ENCODE data around the gene DSTN.

The DSTN gene

GRCh38 chr20:17556837-17557674, 12.8 kb upstream of the DSTN start:
- Histone ChIP-seq H3K9me3 (ENCODE audit: control insufficient read depth, low read length) (no peaks in the 10 kb centered on the region), H3K4me1 (ENCODE audit: control insufficient read depth, insufficient read depth, low read length) (peaks cover 30% of the 10 kb centered on the region), H3K36me3 (ENCODE audit: control insufficient read depth, insufficient read depth, low read length) (no peaks in the 10 kb centered on the region), H3K4me3 (ENCODE audit: low read length) (no peak overlapping the region), H3K9ac (ENCODE audit: low read length) (peak overlapping the region; percentile 48), H3K27me3 (ENCODE audit: control insufficient read depth, insufficient read depth, low read length) (no peaks in the 10 kb centered on the region)

- no peak overlapping the region for H3K4me3 ChIP-seq (ENCODE audit: low read length)
Observed at GRCh38 chr20:17557675-17558006, 12.2 kb upstream of the DSTN start.

GRCh38 chr20:17558154-17558940, 11.5 kb upstream of the DSTN start:
- peak overlapping the region; percentile 67 for H3K9ac ChIP-seq (ENCODE audit: low read length)
- H3K27me3 ChIP-seq (ENCODE audit: control insufficient read depth, insufficient read depth, low read length), result no peaks in the 10 kb centered on the region
- peaks cover 30% of the 10 kb centered on the region for H3K4me1 ChIP-seq (ENCODE audit: control insufficient read depth, insufficient read depth, low read length)
- no peak overlapping the region for H3K4me3 ChIP-seq (ENCODE audit: low read length)
- no peaks in the 10 kb centered on the region for H3K9me3 ChIP-seq (ENCODE audit: control insufficient read depth, low read length)
- H3K36me3 ChIP-seq (ENCODE audit: control insufficient read depth, insufficient read depth, low read length), result no peaks in the 10 kb centered on the region

More at GRCh38 chr20:17557675-17558006, 12.2 kb upstream of the DSTN start:
- Histone ChIP-seq H3K9me3 (ENCODE audit: control insufficient read depth, low read length) (no peaks in the 10 kb centered on the region), H3K9ac (ENCODE audit: low read length) (peak overlapping the region; percentile 48), H3K36me3 (ENCODE audit: control insufficient read depth, insufficient read depth, low read length) (no peaks in the 10 kb centered on the region), H3K27me3 (ENCODE audit: control insufficient read depth, insufficient read depth, low read length) (no peaks in the 10 kb centered on the region), H3K4me1 (ENCODE audit: control insufficient read depth, insufficient read depth, low read length) (peaks cover 30% of the 10 kb centered on the region)

GRCh38 chr20:17558941-17559304, 11.0 kb upstream of the DSTN start:
- Histone ChIP-seq H3K4me1 (ENCODE audit: control insufficient read depth, insufficient read depth, low read length) (peaks cover 30% of the 10 kb centered on the region), H3K9me3 (ENCODE audit: control insufficient read depth, low read length) (no peaks in the 10 kb centered on the region), H3K36me3 (ENCODE audit: control insufficient read depth, insufficient read depth, low read length) (no peaks in the 10 kb centered on the region), H3K27me3 (ENCODE audit: control insufficient read depth, insufficient read depth, low read length) (no peaks in the 10 kb centered on the region), H3K9ac (ENCODE audit: low read length) (peak overlapping the region; percentile 67), H3K4me3 (ENCODE audit: low read length) (no peak overlapping the region)

- Histone ChIP-seq H3K4me3 (ENCODE audit: low read length) (no peak overlapping the region), H3K9ac (ENCODE audit: low read length) (peak overlapping the region; percentile 67), H3K36me3 (ENCODE audit: control insufficient read depth, insufficient read depth, low read length) (no peaks in the 10 kb centered on the region), H3K9me3 (ENCODE audit: control insufficient read depth, low read length) (no peaks in the 10 kb centered on the region), H3K4me1 (ENCODE audit: control insufficient read depth, insufficient read depth, low read length) (peaks cover 30% of the 10 kb centered on the region), H3K27me3 (ENCODE audit: control insufficient read depth, insufficient read depth, low read length) (no peaks in the 10 kb centered on the region)
Observed at GRCh38 chr20:17559338-17559737, 10.5 kb upstream of the DSTN start.

GRCh38 chr20:17560344-17561074, 9.4 kb upstream of the DSTN start:
- Histone ChIP-seq H3K4me1 (ENCODE audit: control insufficient read depth, insufficient read depth, low read length) (peaks cover 32% of the 10 kb centered on the region), H3K27me3 (ENCODE audit: control insufficient read depth, insufficient read depth, low read length) (no peaks in the 10 kb centered on the region), H3K9ac (ENCODE audit: low read length) (no peak overlapping the region), H3K9me3 (ENCODE audit: control insufficient read depth, low read length) (no peaks in the 10 kb centered on the region), H3K36me3 (ENCODE audit: control insufficient read depth, insufficient read depth, low read length) (no peaks in the 10 kb centered on the region), H3K4me3 (ENCODE audit: low read length) (no peak overlapping the region)

GRCh38 chr20:17562804-17563305, 7.0 kb upstream of the DSTN start:
- H3K4me3 ChIP-seq (ENCODE audit: low read length), result no peak overlapping the region
- H3K4me1 ChIP-seq (ENCODE audit: control insufficient read depth, insufficient read depth, low read length), result peaks cover 22% of the 10 kb centered on the region
- no peaks in the 10 kb centered on the region for H3K27me3 ChIP-seq (ENCODE audit: control insufficient read depth, insufficient read depth, low read length)
- no peaks in the 10 kb centered on the region for H3K9me3 ChIP-seq (ENCODE audit: control insufficient read depth, low read length)
- H3K9ac ChIP-seq (ENCODE audit: low read length), result no peak overlapping the region
- no peaks in the 10 kb centered on the region for H3K36me3 ChIP-seq (ENCODE audit: control insufficient read depth, insufficient read depth, low read length)

GRCh38 chr20:17565169-17565845, 4.6 kb upstream of the DSTN start:
- H3K9me3 ChIP-seq (ENCODE audit: control insufficient read depth, low read length), result no peaks in the 10 kb centered on the region
- no peaks in the 10 kb centered on the region for H3K27me3 ChIP-seq (ENCODE audit: control insufficient read depth, insufficient read depth, low read length)
- H3K4me3 ChIP-seq (ENCODE audit: low read length), result no peak overlapping the region
- H3K4me1 ChIP-seq (ENCODE audit: control insufficient read depth, insufficient read depth, low read length), result peaks cover 14% of the 10 kb centered on the region
- H3K36me3 ChIP-seq (ENCODE audit: control insufficient read depth, insufficient read depth, low read length), result no peaks in the 10 kb centered on the region
- H3K9ac ChIP-seq (ENCODE audit: low read length), result no peak overlapping the region

- Histone ChIP-seq H3K9ac (ENCODE audit: low read length) (no peak overlapping the region), H3K4me1 (ENCODE audit: control insufficient read depth, insufficient read depth, low read length) (peaks cover 14% of the 10 kb centered on the region), H3K4me3 (ENCODE audit: low read length) (no peak overlapping the region), H3K9me3 (ENCODE audit: control insufficient read depth, low read length) (no peaks in the 10 kb centered on the region), H3K36me3 (ENCODE audit: control insufficient read depth, insufficient read depth, low read length) (no peaks in the 10 kb centered on the region), H3K27me3 (ENCODE audit: control insufficient read depth, insufficient read depth, low read length) (no peaks in the 10 kb centered on the region)
Observed at GRCh38 chr20:17566345-17566744, 3.5 kb upstream of the DSTN start.

- no peaks in the 10 kb centered on the region for H3K9me3 ChIP-seq (ENCODE audit: control insufficient read depth, low read length)
- no peak overlapping the region for H3K4me3 ChIP-seq (ENCODE audit: low read length)
- peaks cover 14% of the 10 kb centered on the region for H3K4me1 ChIP-seq (ENCODE audit: control insufficient read depth, insufficient read depth, low read length)
- peak overlapping the region; percentile 56 for H3K9ac ChIP-seq (ENCODE audit: low read length)
- no peaks in the 10 kb centered on the region for H3K27me3 ChIP-seq (ENCODE audit: control insufficient read depth, insufficient read depth, low read length)
- no peaks in the 10 kb centered on the region for H3K36me3 ChIP-seq (ENCODE audit: control insufficient read depth, insufficient read depth, low read length)
Observed at GRCh38 chr20:17568045-17568788, 1.7 kb upstream of the DSTN start.

- Histone ChIP-seq H3K27me3 (ENCODE audit: control insufficient read depth, insufficient read depth, low read length) (no peaks in the 10 kb centered on the region), H3K4me3 (ENCODE audit: low read length) (no peak overlapping the region), H3K9me3 (ENCODE audit: control insufficient read depth, low read length) (no peaks in the 10 kb centered on the region), H3K4me1 (ENCODE audit: control insufficient read depth, insufficient read depth, low read length) (peaks cover 14% of the 10 kb centered on the region), H3K9ac (ENCODE audit: low read length) (peak overlapping the region; percentile 56), H3K36me3 (ENCODE audit: control insufficient read depth, insufficient read depth, low read length) (no peaks in the 10 kb centered on the region)
Observed at GRCh38 chr20:17568972-17569521, 828 bp upstream of the DSTN start.

Data from mucosa of stomach (tissue), 1 donor.